ENCODE results near the gene PVRIG. TPM values are rescaled to one million over a fixed set of nuclear protein-coding genes. Genes with fewer than 3 reads are reported as not detected.
"Not testable (repeated sequence)": the region's sequence is repeated elsewhere in the genome, so short reads cannot be mapped to it uniquely, and the experiment has no call there.

Gene PVRIG
- total RNA-seq, 2 experiments from 2014 or later: 33.4 to 34.5 TPM

DNA sequence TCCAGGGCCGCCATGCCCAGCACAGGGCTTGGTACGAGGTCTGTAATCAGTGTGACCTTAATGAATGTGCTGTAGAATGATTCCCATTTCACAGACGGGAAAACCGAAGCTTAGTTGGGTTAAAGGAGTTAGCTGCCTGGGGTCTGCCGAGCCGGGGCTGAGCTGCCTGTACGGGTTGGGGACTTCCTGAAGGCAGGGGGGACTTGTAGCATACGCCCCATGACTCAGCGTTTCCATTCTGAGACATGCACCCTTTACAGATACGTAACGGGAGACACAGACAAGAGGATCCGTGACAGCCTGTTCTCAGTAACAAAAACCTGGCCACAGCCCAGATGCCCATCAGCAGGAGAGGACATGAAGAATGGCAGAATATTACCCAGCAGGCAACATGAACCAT lies 23.6 kb downstream of the PVRIG start:
- H3K9me3 Mint-ChIP-seq, H3K36me3 Mint-ChIP-seq, H3K27me3 Mint-ChIP-seq, H3K4me3 Mint-ChIP-seq: not testable (repeated sequence)
- Mint-ChIP-seq H3K4me1 (peaks cover 32% of the 10 kb centered on the region), H3K27ac (peak overlapping the region; percentile 92)
- DNase-seq: peak; percentile 72

DNA sequence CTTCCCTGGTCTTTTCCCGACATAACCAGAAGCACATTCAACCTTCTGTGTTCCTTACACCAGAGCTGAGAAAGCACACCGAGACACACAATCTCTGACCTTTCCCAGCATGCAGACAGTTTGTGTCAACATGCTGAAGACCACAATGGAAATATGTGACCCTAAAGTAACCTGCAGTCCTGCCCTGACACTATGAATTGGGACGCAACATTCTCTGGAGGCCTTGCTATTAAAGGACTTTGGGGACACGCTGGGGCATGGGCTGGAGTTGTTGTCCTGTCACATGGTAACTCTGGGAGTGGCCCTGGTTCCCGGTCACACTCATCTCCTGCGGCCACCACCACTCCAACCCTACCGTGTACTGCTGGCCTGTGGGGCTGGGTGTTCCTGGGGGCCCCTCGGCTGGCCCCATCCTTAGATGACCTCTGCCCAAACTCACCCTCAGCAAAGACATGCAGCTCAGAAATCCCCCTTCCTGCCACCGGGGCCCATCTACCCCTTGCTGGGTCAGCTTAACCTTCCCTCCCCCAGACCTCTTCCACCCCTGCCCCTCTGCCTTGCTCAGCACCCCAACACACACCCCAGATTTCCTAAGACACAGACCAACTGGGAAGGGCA lies 25.3 kb downstream of the PVRIG start:
- not testable (repeated sequence) for H3K36me3 Mint-ChIP-seq, H3K9me3 Mint-ChIP-seq, DNase-seq, H3K27me3 Mint-ChIP-seq, H3K4me3 Mint-ChIP-seq
- Mint-ChIP-seq H3K4me1 (peaks cover 27% of the 10 kb centered on the region), H3K27ac (peak overlapping the region; percentile 1)

DNA sequence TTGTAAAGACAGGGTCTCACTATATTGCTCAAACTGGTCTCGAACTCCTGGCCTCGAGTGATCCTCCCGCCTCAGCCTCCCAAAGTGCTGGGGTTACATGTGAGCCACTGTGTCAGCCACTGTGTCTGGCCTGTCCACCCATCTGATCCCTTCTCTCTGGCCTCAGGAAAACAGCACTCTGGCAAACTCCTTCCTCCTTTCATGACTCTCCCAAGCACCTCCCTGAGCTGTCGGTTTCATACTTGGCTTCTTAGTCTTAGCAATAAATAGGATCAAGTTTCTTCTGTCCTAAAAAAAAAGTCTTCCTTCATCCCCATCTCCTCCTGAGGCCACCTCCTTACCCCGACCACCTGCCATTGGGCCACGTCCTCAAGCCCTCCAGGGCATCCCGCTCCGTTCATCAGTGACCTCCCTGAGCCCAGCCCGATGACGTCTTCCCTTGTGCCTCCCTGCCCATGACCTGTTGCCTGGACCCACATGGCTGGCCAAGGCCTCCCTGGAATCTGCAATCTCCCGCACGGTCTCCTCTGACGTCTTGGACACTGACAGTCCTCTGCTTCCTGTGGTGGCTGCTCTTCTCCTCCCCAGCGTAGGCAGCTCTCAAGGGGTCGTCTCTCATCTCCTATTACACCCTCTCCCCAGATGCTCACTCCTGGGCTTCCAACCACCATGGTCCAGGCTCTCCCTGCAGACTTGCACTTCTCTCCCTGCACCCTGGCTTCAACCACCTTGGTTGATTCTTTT lies 26.5 kb downstream of the PVRIG start:
- not testable (repeated sequence) for H3K27ac Mint-ChIP-seq, H3K9me3 Mint-ChIP-seq, H3K36me3 Mint-ChIP-seq, H3K27me3 Mint-ChIP-seq, DNase-seq, H3K4me3 Mint-ChIP-seq
- peaks cover 27% of the 10 kb centered on the region for H3K4me1 Mint-ChIP-seq

DNA sequence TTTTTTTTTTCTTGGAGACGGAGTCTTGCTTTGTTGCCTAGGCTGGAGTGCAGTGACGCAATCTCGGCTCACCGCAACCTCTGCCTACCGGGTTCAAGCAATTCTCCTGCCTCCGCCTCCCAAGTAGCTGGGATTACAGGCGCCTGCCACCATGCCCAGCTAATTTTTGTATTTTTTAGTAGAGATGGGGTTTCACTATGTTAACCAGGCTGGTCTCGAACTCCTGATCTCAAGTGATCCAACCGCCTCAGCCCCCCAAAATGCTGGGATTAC lies 27.1 kb downstream of the PVRIG start:
- peaks cover 27% of the 10 kb centered on the region for H3K4me1 Mint-ChIP-seq
- H3K27me3 Mint-ChIP-seq, H3K36me3 Mint-ChIP-seq, H3K9me3 Mint-ChIP-seq, H3K4me3 Mint-ChIP-seq, H3K27ac Mint-ChIP-seq, DNase-seq: not testable (repeated sequence)

DNA sequence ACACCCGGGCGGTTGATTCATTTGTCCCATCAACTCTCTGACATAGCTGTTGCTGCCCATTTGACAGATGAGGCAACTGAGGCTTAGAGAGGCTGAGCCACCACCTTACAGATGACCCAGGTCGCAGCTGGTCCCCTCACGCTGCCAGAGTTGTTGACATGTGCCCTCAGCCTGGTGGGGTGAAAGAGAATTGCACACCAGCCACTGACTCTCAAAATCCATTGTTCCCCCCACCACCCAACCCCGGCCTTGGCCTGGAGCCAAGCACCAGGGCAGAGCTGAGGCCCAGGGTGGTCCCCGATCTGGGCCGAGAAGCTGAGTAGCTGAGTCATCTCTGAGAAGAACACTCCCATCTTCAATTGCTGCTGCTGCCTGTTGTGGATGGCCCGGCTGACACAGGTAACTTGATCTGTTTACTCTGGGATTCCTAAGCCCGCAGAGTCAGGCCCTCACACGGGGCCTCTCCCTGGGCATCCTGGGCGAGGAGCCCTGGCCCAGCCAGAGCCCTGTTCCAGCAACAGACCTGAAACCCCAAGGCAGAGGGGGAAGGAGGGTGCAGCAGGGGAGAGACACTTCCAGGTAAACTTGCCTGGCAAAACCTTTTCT lies 27.5 kb downstream of the PVRIG start:
- Mint-ChIP-seq H3K36me3 (no peaks in the 10 kb centered on the region), H3K4me1 (peaks cover 27% of the 10 kb centered on the region), H3K9me3 (no peaks in the 10 kb centered on the region), H3K27ac (no peak overlapping the region), H3K4me3 (no peak overlapping the region), H3K27me3 (no peaks in the 10 kb centered on the region)
- no peak for DNase-seq

DNA sequence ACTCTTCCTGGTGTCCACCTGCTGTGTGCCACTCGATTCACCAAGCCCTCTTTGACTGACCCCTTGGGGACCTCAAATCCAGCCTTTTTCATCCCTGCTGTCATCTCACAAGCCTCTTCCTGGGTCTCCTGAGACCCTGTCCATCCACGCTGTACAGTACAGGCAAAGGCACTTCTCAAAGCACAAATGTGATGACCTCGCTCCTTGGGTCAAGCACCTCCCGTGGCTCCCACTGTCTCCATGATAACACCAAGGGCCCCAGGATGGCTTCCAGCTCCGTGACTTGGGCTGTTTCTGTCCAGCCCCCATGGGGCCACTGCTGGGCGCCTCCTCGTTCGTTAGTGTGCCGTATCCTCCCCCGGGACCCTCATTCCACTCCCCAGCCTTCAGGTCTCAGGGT lies 28.7 kb downstream of the PVRIG start:
- Mint-ChIP-seq H3K27me3 (no peaks in the 10 kb centered on the region), H3K36me3 (no peaks in the 10 kb centered on the region), H3K9me3 (no peaks in the 10 kb centered on the region), H3K4me1 (peaks cover 15% of the 10 kb centered on the region), H3K27ac (no peak overlapping the region), H3K4me3 (no peak overlapping the region)
- DNase-seq: no peak

DNA sequence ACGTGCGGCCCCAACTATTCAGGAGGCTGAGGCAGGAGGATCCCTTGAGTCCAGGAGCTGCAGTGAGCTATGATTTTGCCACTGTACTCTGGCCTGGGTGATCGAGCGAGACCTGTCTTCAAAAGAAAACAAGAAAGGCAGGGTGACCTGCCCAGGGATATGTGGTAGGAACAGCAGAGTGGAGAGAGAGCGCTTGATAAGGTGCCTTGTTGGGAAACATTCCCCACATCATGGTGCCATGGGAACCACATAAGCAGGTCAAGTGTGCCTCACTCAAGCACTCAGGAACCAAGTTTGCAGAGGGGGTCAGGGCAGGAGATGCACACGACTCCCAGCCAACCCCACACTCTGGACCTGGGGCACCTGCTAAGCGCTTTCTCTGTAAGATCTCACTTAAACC lies 37.3 kb downstream of the PVRIG start:
- Mint-ChIP-seq H3K27me3 (no peaks in the 10 kb centered on the region), H3K36me3 (no peaks in the 10 kb centered on the region), H3K4me3 (no peak overlapping the region), H3K4me1 (no peaks in the 10 kb centered on the region), H3K27ac (no peak overlapping the region), H3K9me3 (no peaks in the 10 kb centered on the region)
- DNase-seq: no peak

DNA sequence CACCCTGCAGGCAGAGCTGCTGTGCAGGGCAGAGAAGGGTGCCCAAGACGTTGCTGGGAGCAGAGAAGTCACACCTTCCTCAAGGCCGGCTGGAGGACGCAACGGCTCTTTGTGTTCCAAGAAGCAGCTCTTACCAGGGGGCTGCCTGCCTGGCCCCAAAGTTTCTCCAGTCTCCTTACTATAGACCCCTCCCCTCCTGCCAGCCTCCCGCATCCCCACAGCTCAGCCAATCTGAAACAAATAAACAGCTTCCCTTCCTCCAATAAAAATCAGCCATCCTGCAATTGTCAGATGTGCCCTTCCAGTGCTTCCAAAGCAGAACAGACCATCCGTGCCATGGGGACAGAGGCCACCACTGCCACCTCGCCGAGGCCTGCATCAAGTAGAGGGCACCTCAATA lies 40.2 kb downstream of the PVRIG start:
- H3K36me3 Mint-ChIP-seq, H3K4me3 Mint-ChIP-seq, DNase-seq, H3K27ac Mint-ChIP-seq, H3K27me3 Mint-ChIP-seq, H3K4me1 Mint-ChIP-seq, H3K9me3 Mint-ChIP-seq: not testable (repeated sequence)

DNA sequence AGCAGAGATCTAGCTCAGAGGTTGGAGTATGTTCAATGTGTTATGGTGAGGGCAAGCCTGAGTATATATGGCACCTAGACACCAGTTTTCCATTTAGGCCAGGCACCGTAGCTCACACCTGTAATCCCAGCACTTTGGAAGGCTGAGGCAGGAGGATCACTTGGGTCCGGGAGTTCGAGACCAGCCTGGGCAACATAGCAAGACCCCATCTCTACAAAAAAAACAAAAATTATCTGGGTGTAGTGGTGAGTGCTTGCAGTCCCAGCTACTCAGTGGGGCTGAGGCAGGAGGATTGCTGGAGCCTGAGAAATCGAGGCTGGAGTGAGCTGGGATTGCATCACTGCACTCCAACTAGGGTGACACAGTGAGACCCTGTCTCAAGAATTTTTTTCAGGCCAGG lies 43.1 kb downstream of the PVRIG start:
- DNase-seq, H3K4me3 Mint-ChIP-seq, H3K36me3 Mint-ChIP-seq, H3K27ac Mint-ChIP-seq, H3K9me3 Mint-ChIP-seq, H3K4me1 Mint-ChIP-seq, H3K27me3 Mint-ChIP-seq: not testable (repeated sequence)

DNA sequence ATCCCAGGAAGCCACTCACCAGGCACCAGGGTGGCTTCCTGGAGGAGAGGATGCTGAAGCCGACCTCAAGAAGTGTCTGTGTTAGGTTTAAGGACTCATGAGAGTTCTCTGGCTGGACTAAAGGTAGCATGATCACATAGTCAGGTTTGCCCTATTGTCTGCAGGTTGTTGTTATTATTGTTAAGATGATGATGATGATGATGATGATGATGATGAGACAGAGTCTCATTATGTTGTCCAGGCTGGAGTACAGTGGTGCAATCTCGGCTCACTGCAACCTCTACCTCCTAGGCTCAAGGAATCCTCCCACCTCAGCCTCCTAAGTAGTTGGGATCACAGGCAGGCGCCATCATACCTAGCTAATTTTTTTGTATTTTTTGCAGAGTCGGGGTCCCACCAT lies 44.5 kb downstream of the PVRIG start:
- not testable (repeated sequence) for H3K4me1 Mint-ChIP-seq, DNase-seq

DNA sequence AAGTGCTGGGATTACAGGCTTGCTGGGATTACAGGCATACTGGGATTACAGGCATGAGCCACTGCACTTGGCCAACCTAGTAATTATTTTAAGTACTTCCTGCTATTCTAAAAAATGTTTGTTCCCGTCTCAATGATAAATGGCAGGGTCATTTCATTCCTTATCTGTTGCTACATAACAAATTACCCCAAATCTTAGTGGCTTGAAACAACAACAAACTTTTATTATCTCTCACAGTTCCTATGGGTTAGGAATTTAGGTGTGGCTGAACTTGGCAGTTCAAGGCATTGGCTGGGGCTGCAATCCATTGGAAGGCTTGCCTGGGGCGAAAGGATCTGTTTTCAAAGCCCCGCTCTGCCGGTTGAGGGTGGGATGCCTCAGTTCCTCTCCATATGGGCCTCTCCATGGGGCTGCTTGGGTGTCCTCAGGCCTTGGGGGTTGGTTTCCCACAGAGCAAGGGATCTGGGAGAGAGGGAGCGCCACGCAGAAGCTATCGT lies 45.0 kb downstream of the PVRIG start:
- not testable (repeated sequence) for H3K27ac Mint-ChIP-seq, H3K36me3 Mint-ChIP-seq, H3K27me3 Mint-ChIP-seq, H3K4me1 Mint-ChIP-seq, H3K9me3 Mint-ChIP-seq, DNase-seq, H3K4me3 Mint-ChIP-seq

More for the DNA sequence above, 44.5 kb downstream of the PVRIG start:
- not testable (repeated sequence) for H3K36me3 Mint-ChIP-seq, H3K9me3 Mint-ChIP-seq, H3K4me3 Mint-ChIP-seq, H3K27me3 Mint-ChIP-seq, H3K27ac Mint-ChIP-seq

DNA sequence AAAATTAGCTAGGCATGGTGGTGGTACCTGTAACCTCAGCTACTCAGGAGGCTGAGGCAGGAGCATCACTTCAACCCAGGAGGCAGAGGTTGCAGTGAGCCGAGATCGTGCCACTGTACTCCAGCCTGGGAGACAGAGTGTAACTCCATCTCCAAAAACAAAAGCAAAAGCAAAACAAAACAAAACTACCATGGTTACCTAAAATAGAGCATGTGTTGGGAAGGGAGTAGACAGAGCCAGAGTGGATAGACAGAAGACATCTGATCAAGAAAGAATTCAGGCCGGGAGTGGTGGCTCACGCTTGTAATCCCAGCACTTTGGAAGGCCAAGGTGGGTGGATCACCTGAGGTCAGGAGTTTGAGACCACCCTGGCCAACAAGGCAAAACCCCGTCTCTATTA lies 46.1 kb downstream of the PVRIG start:
- not testable (repeated sequence) for H3K4me3 Mint-ChIP-seq, H3K27ac Mint-ChIP-seq, DNase-seq, H3K36me3 Mint-ChIP-seq, H3K9me3 Mint-ChIP-seq, H3K4me1 Mint-ChIP-seq, H3K27me3 Mint-ChIP-seq

DNA sequence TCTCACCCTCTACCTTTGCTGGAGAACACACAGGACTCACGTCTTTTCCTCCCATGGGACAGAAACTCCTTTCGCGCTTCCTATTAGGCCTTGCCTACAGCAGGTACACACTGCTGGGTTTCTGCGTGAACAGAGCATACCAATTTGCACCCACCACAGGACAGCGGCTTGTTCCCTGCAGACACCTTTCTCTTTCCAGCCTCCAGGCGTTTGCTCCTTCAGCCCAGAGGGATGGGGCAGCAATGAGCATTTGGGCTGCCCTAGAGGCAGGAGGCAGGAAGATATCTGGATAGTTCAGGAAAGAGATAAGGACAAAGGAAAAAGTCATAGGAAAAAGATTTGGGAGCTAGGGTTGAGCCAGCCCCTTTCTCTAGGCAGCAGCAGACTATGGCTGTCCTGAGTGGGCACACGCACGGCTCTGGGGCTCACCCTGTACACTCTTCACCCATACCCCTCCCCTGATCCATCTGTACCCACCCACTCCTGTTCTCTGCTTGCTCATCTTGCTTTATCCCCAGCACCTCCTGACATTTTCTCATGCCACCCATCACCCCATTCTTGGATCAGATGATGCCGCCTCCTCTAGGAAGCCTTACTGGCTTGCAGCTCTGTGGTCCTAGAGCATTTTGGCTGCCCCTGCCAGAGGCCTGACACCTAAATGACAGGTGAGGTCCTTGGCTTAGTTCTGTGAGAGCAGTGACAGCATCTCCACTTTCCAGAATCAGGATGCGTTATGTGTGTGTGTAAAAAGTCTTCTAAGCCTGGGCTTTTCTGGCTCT lies 47.0 kb downstream of the PVRIG start:
- Mint-ChIP-seq H3K27me3 (no peaks in the 10 kb centered on the region), H3K36me3 (peaks cover 2% of the 10 kb centered on the region), H3K4me1 (peaks cover 8% of the 10 kb centered on the region), H3K4me3 (no peak overlapping the region), H3K27ac (no peak overlapping the region), H3K9me3 (no peaks in the 10 kb centered on the region)
- no peak for DNase-seq

DNA sequence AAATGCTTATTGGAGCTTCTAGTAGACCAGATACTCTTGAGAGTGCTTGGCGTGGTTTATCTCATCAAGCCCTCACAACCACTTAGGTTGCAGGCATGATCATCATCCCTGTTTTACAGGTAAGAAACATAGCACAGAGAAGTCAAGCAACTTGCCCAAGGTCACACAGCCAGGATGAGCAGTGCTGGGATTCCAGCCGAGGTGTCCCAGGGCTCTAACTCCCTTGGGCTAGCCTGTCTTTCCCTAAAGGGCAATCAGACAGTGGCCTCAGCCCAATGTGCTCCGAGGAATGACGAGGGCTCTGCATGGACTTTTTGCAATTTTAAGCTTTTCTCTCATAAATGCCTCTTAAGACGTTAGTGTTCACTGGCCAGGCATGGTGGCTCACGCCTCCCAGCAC lies 47.9 kb downstream of the PVRIG start:
- Mint-ChIP-seq H3K9me3 (no peaks in the 10 kb centered on the region), H3K27me3 (no peaks in the 10 kb centered on the region), H3K4me3 (no peak overlapping the region), H3K36me3 (no peaks in the 10 kb centered on the region), H3K4me1 (peaks cover 12% of the 10 kb centered on the region), H3K27ac (no peak overlapping the region)
- DNase-seq: no peak

DNA sequence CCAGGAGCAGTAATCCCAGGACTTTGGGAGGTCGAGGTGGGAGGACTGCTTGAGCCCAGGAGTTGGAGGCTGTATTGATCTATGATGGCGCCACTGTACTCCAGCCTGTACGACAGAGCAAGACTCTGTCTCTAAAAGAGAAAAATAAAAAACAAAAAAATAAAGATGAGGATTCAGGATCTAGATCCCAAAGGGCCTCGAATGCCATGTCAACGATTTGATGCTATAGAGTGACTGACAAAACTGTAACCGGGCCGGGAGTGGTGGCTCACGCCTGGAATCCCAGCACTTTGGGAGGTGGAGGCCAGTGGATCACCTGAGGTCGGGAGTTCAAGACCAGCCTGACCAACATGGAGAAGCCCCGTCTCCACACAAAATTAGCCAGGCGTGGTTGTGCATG lies 49.1 kb downstream of the PVRIG start:
- not testable (repeated sequence) for H3K9me3 Mint-ChIP-seq, H3K4me3 Mint-ChIP-seq, H3K36me3 Mint-ChIP-seq, H3K27me3 Mint-ChIP-seq, DNase-seq, H3K27ac Mint-ChIP-seq
- H3K4me1 Mint-ChIP-seq: peaks cover 12% of the 10 kb centered on the region
